Vagina (tissue), 2 donors: ENCODE results near the gene SH3BP5. TPM values are rescaled to one million over a fixed set of nuclear protein-coding genes. Genes with fewer than 3 reads are reported as not detected.
A peak's percentile ranks its signal among the peaks of the same experiment; 100 is the strongest.

ENCODE experiments used
- DNase-seq, 2 donors: peaks; one replicate each; pipeline ENCODE4 v3.0.0-alpha.2; 2017; ENCODE audit errors: extremely low spot score in 2 of 2
- H3K27ac ChIP-seq: fragments of 200-600 bp; sonication (generic); one replicate; pipeline ENCODE4 v1.5.1; 2019
- H3K27me3 ChIP-seq: fragments of 200-600 bp; sonication (generic); one replicate; pipeline ENCODE4 v1.5.1; 2019
- H3K36me3 ChIP-seq, 2 donors: fragments of 200-600 bp; sonication (generic); one replicate each; pipeline ENCODE4 v1.5.1; 2017 to 2019
- H3K4me1 ChIP-seq: fragments of 200-600 bp; sonication (generic); one replicate; pipeline ENCODE4 v1.5.1; 2019
- H3K4me3 ChIP-seq, 2 donors: fragments of 200-600 bp; sonication (generic); 1 replicate in 1 of 2; 2 replicates in 1 of 2; pipeline ENCODE4 v1.5.1; 2016 to 2019
- H3K9me3 ChIP-seq: fragments of 200-600 bp; sonication (generic); one replicate; pipeline ENCODE4 v1.5.1; 2019
- CTCF ChIP-seq, 3 experiments: fragments of 450-650 bp in 2 of 3; fragments of 200-600 bp in 1 of 3; sonication (generic) in 1 of 3; IDR thresholded peaks; one replicate each; pipeline ENCODE4 v1.5.1; 2017 to 2019; ENCODE audit warnings: antibody characterized with exemption in 3 of 3, mild to moderate bottlenecking in 2 of 3, moderate library complexity in 2 of 3
- POLR2A ChIP-seq, 2 donors: fragments of 450-650 bp; IDR thresholded peaks; one replicate each; pipeline ENCODE4 v1.6.1; 2017; ENCODE audit warnings: antibody characterized with exemption in 2 of 2, mild to moderate bottlenecking in 2 of 2, moderate library complexity in 2 of 2
- POLR2AphosphoS5 ChIP-seq, 2 donors: sonication (generic); formaldehyde crosslinking; IDR thresholded peaks; one replicate each; pipeline ENCODE4 v1.9.0; 2017; ENCODE audit warnings: antibody characterized with exemption in 2 of 2, mild to moderate bottlenecking in 2 of 2, low read depth in 1 of 2; ENCODE audit not compliant: insufficient read depth in 1 of 2
- intact Hi-C: fragments of 100-400 bp; cut with DNase I; formaldehyde crosslinking; loops from one replicate; pipeline ENCODE4 v1.15.1; 2023
- total RNA-seq: library from RNA; depleted of rRNA; stranded (reverse); fragments of >200 nt; gene quantifications from one replicate; pipeline ENCODE4 v1.2.3, GENCODE V29; 2016

SH3BP5 gene
- total RNA-seq, 1 donor from 2014 or later: 78.6 TPM

GRCh38 chr3:15297608-15298350 is 34.6 kb downstream of the SH3BP5 start:
- H3K27ac ChIP-seq: peak overlapping the region; percentile 47

GRCh38 chr3:15295506-15295905 is 36.9 kb downstream of the SH3BP5 start:
- Histone ChIP-seq H3K27me3 (no peaks in the 10 kb centered on the region), H3K4me3 (no peak overlapping the region), H3K4me1 (peaks cover 88% of the 10 kb centered on the region), H3K36me3 (no peaks in the 10 kb centered on the region), H3K9me3 (no peaks in the 10 kb centered on the region), H3K27ac (peak overlapping the region; percentile 67)
- TF ChIP-seq CTCF (IDR thresholded peaks at IDR 0.05) (no peak), POLR2AphosphoS5 (IDR thresholded peaks at IDR 0.05; ENCODE audit: insufficient read depth in 1 of 2, low read depth in 1 of 2) (peak in 1 of 2 donors; percentile 64)
- no peak for DNase-seq
- intact Hi-C loops: no loop called here

More at GRCh38 chr3:15297608-15298350, 34.6 kb downstream of the SH3BP5 start:
- Histone ChIP-seq H3K36me3 (peaks cover 0 to 9% of the 10 kb centered on the region in 2 donors), H3K4me1 (peaks cover 77% of the 10 kb centered on the region), H3K27me3 (no peaks in the 10 kb centered on the region), H3K9me3 (no peaks in the 10 kb centered on the region), H3K4me3 (no peak overlapping the region)
- intact Hi-C loops: no loop called here
- TF ChIP-seq CTCF (IDR thresholded peaks at IDR 0.05): no peak
- TF ChIP-seq POLR2AphosphoS5 (IDR thresholded peaks at IDR 0.05; ENCODE audit: insufficient read depth in 1 of 2, low read depth in 1 of 2): no peak
- no peak for TF ChIP-seq POLR2A (IDR thresholded peaks at IDR 0.05)
- DNase-seq: no peak

- no peak for DNase-seq
- no peaks in the 10 kb centered on the region for H3K36me3 ChIP-seq
- H3K4me1 ChIP-seq: peaks cover 87% of the 10 kb centered on the region
- H3K27me3 ChIP-seq: no peaks in the 10 kb centered on the region
- TF ChIP-seq CTCF (IDR thresholded peaks at IDR 0.05): no peak
- no peak for TF ChIP-seq POLR2A (IDR thresholded peaks at IDR 0.05)
- no peak for TF ChIP-seq POLR2AphosphoS5 (IDR thresholded peaks at IDR 0.05; ENCODE audit: insufficient read depth in 1 of 2, low read depth in 1 of 2)
- H3K27ac ChIP-seq: peak overlapping the region; percentile 67
- intact Hi-C loops: loop anchor here (5.0 kb wide), 1 partner anchor 32 kb away; no protein-coding TSS in a partner anchor
- no peaks in the 10 kb centered on the region for H3K9me3 ChIP-seq
- H3K4me3 ChIP-seq: no peak overlapping the region
Measured at GRCh38 chr3:15294929-15295328, 37.5 kb downstream of the SH3BP5 start.

GRCh38 chr3:15292765-15293522 is 39.4 kb downstream of the SH3BP5 start:
- TF ChIP-seq CTCF (IDR thresholded peaks at IDR 0.05): peak in 1 of 3 experiments; percentile 14
- peak; percentile 62 to 89 for TF ChIP-seq POLR2AphosphoS5 (IDR thresholded peaks at IDR 0.05; ENCODE audit: insufficient read depth in 1 of 2, low read depth in 1 of 2)
- no peak for TF ChIP-seq POLR2A (IDR thresholded peaks at IDR 0.05)
- no peaks in the 10 kb centered on the region for H3K36me3 ChIP-seq
- no peaks in the 10 kb centered on the region for H3K9me3 ChIP-seq
- no peak overlapping the region for H3K4me3 ChIP-seq
- peak overlapping the region; percentile 74 for H3K27ac ChIP-seq
- H3K27me3 ChIP-seq: no peaks in the 10 kb centered on the region
- peaks cover 88% of the 10 kb centered on the region for H3K4me1 ChIP-seq
- intact Hi-C loops: loop anchor here (5.0 kb wide), 1 partner anchor 34 kb away; no protein-coding TSS in a partner anchor
- DNase-seq: peak in 1 of 2 donors; percentile 96
